Upper lobe of right lung (tissue), 1 donor: ENCODE results near the gene ZNF462. TPM values are rescaled to one million over a fixed set of nuclear protein-coding genes. Genes with fewer than 3 reads are reported as not detected.
"Not testable (repeated sequence)": the region's sequence is repeated elsewhere in the genome, so short reads cannot be mapped to it uniquely, and the experiment has no call there.

ENCODE experiments used
- ATAC-seq: fragments of 200-7000 bp; cut with Tn5 transposase; one replicate; pipeline ENCODE4 v1.9.1; 2020; ENCODE audit warnings: mild to moderate bottlenecking, moderate library complexity
- DNase-seq: peaks from one replicate; pipeline ENCODE4 v3.0.0-alpha.2; 2020
- H3K27ac ChIP-seq: fragments of 200-600 bp; one replicate; pipeline ENCODE4 v1.8.0; 2022
- H3K27me3 ChIP-seq: fragments of 200-600 bp; one replicate; pipeline ENCODE4 v1.8.0; 2022; ENCODE audit warnings: mild to moderate bottlenecking
- H3K36me3 ChIP-seq: fragments of 200-600 bp; one replicate; pipeline ENCODE4 v1.8.0; 2022
- H3K4me1 ChIP-seq: fragments of 200-600 bp; one replicate; pipeline ENCODE4 v1.8.0; 2022
- H3K4me3 ChIP-seq: fragments of 200-600 bp; one replicate; pipeline ENCODE4 v1.8.0; 2022; ENCODE audit warnings: mild to moderate bottlenecking
- H3K9me3 ChIP-seq: fragments of 200-600 bp; one replicate; pipeline ENCODE4 v1.8.0; 2022
- intact Hi-C: fragments of 100-400 bp; cut with DNase I; formaldehyde crosslinking; loops from one replicate; pipeline ENCODE4 v1.11.0; 2022
- total RNA-seq: library from RNA; stranded (reverse); fragmentation: NEBNext Ultra II Directional; extraction: Animal tissue kit (Norgen Biotek cat#: 25700); gene quantifications from one replicate; pipeline ENCODE4 v1.2.1, GENCODE V29; 2021
- TF ChIP-seq, protein P1 (sequence below): fragments of 200-600 bp; IDR thresholded peaks from one replicate; pipeline ENCODE4 v1.8.0; 2022; ENCODE audit warnings: antibody characterized with exemption
- donor health status: DM: no; HTN: yes; CAD: no; lungs with severe emphysema.

ZNF462 gene
- total RNA-seq, 1 donor from 2014 or later = 25.4 TPM

DNA sequence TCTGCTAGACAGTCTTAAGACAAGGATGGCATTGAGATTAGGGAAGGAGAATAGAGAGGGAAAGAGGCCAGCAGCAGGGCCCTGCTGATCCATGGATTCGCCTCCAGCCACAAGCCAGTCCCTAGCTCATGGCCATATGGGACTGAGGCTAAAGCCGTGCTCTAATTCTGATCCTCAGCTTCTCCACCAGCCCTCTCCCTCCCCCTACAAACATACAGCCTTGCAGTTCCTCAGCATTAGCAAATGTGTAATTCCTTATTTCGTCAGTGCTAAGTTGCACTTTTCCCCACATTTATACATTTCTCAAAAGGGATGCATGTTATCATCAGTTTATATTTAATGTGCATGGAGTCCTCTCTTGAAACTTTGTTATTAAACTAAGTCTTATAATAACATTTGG is 34.8 kb downstream of the ZNF462 start:
- Histone ChIP-seq H3K36me3 (no peaks in the 10 kb centered on the region), H3K4me3 (no peak overlapping the region), H3K27ac (no peak overlapping the region), H3K9me3 (no peaks in the 10 kb centered on the region), H3K4me1 (peaks cover 6% of the 10 kb centered on the region), H3K27me3 (no peaks in the 10 kb centered on the region)
- TF ChIP-seq, protein P1, sequence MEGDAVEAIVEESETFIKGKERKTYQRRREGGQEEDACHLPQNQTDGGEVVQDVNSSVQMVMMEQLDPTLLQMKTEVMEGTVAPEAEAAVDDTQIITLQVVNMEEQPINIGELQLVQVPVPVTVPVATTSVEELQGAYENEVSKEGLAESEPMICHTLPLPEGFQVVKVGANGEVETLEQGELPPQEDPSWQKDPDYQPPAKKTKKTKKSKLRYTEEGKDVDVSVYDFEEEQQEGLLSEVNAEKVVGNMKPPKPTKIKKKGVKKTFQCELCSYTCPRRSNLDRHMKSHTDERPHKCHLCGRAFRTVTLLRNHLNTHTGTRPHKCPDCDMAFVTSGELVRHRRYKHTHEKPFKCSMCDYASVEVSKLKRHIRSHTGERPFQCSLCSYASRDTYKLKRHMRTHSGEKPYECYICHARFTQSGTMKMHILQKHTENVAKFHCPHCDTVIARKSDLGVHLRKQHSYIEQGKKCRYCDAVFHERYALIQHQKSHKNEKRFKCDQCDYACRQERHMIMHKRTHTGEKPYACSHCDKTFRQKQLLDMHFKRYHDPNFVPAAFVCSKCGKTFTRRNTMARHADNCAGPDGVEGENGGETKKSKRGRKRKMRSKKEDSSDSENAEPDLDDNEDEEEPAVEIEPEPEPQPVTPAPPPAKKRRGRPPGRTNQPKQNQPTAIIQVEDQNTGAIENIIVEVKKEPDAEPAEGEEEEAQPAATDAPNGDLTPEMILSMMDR = no peak
- intact Hi-C loops = no loop called here
- no peak for DNase-seq
- ATAC-seq = no peak

GRCh38 chr9:106900523-106900922 is 37.6 kb downstream of the ZNF462 start:
- DNase-seq, H3K36me3 ChIP-seq, H3K27me3 ChIP-seq, intact Hi-C loops, ATAC-seq, H3K4me3 ChIP-seq, H3K27ac ChIP-seq, H3K4me1 ChIP-seq, H3K9me3 ChIP-seq: not testable (repeated sequence)

DNA sequence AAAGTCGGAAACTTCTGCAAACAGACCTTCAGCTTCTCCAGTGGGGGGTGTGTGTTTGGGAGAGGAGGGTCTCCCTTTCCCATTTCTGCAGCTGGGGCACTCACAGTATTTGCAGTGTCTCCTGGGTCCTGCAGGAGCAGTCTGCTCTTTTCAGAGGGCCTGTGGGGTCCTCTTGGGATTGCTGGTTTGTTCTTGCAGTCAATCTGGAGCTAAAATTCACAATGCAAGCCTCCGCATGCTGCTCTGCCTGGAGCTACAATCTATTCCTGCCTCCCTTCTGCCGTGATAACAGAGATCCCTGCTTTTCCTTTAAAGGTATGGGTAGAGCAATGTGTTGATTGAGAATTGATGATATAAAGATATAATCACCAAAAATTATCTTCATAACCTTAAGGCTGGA is 43.2 kb downstream of the ZNF462 start:
- Histone ChIP-seq H3K4me3 (no peak overlapping the region), H3K9me3 (no peaks in the 10 kb centered on the region), H3K27ac (no peak overlapping the region), H3K27me3 (no peaks in the 10 kb centered on the region), H3K36me3 (no peaks in the 10 kb centered on the region), H3K4me1 (no peaks in the 10 kb centered on the region)
- ATAC-seq (no peak), DNase-seq (no peak)
- TF ChIP-seq, protein P1 = no peak
- intact Hi-C loops = no loop called here

- Histone ChIP-seq H3K27ac (no peak overlapping the region), H3K4me1 (peaks cover 2% of the 10 kb centered on the region), H3K4me3 (no peak overlapping the region), H3K36me3 (no peaks in the 10 kb centered on the region), H3K9me3 (no peaks in the 10 kb centered on the region), H3K27me3 (no peaks in the 10 kb centered on the region)
- intact Hi-C loops = no loop called here
- DNase-seq (no peak), ATAC-seq (no peak)
- TF ChIP-seq, protein P1 = no peak
Observed at GRCh38 chr9:106911951-106912350, 49.0 kb downstream of the ZNF462 start.

DNA sequence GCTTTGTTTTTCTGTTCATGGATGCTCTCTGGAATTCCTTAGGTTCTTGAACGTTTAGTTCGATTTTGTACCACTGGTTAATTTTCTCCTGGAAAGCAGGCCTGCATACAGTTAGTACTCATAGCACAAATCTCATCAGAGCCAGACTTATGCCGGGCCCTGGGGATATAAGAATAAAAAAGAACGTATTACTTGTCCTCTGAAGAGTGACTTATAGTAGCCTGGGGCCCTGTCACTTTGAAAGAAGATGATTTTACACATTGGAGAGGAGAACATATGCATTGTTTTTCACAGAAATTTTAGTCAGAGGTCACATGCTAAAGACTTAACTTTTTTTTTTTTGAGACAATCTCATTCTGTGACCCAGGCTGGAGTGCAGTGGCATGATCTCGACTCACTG is 50.3 kb downstream of the ZNF462 start:
- TF ChIP-seq, protein P1 = no peak
- Histone ChIP-seq H3K4me3 (no peak overlapping the region), H3K9me3 (no peaks in the 10 kb centered on the region), H3K27me3 (no peaks in the 10 kb centered on the region), H3K36me3 (no peaks in the 10 kb centered on the region), H3K27ac (no peak overlapping the region), H3K4me1 (peaks cover 7% of the 10 kb centered on the region)
- no peak for DNase-seq
- intact Hi-C loops = no loop called here
- no peak for ATAC-seq

DNA sequence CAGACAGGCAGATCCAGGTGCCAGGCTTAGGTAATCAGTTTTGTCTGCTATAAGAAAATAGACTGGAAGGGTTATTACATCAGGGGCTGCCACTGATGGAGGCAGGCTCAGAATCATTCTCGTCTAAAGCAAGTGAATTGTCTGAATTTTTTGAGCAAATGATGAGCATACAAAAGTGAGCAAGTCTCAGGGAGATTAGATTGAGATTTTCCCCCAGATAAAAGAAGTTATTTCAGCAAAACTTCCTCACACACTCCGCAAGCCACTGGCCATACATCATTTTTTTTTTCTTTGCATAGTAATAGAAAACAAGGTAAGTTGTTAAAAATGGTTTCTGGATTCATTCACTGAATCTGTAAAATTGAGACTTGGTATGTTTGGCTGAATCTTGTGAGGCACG is 52.9 kb downstream of the ZNF462 start:
- intact Hi-C loops = no loop called here
- no peak overlapping the region for H3K27ac ChIP-seq
- TF ChIP-seq, protein P1 = no peak

More for the DNA sequence above, 52.9 kb downstream of the ZNF462 start:
- H3K36me3 ChIP-seq = no peaks in the 10 kb centered on the region
- H3K4me1 ChIP-seq = peaks cover 12% of the 10 kb centered on the region
- H3K9me3 ChIP-seq = no peaks in the 10 kb centered on the region
- no peaks in the 10 kb centered on the region for H3K27me3 ChIP-seq
- no peak for ATAC-seq
- H3K4me3 ChIP-seq = no peak overlapping the region
- no peak for DNase-seq
